Astrocyte of the cerebellum (primary cell): ENCODE measurements around the gene YJU2.
"Not testable (repeated sequence)": the region's sequence is repeated elsewhere in the genome, so short reads cannot be mapped to it uniquely, and the experiment has no call there.

ENCODE experiments used
- DNase-seq: peaks from one replicate; pipeline ENCODE4 v3.0.0-alpha.2; 2011; ENCODE audit warnings: low read depth
- H3K4me3 ChIP-seq: 2 replicates; pipeline ENCODE4 v1.5.1; 2011; ENCODE audit warnings: mild to moderate bottlenecking, low read depth, low read length, moderate library complexity
- CTCF ChIP-seq: IDR thresholded peaks from 2 replicates; pipeline ENCODE4 v1.5.1; 2012; ENCODE audit warnings: low read length, low read depth, moderate library complexity, mild to moderate bottlenecking; ENCODE audit errors: missing control alignments
- in situ Hi-C: cut with HindIII; loops from 2 replicates; pipeline ENCODE4 v1.10.0; 2017; ENCODE audit warnings: low sequenced_read_pairs

Gene YJU2

GRCh38 chr19:4278419-4279266 lies 31.8 kb downstream of the YJU2 start, which contains the start of gene SHD:
Gene SHD, plus strand, starts transcription at chr19:4279266. Its CDS starts 798 bp downstream, at chr19:4280064.
- in situ Hi-C loops, result no loop called here

GRCh38 chr19:4279267-4279529 lies 32.3 kb downstream of the YJU2 start:
- H3K4me3 ChIP-seq, result peak overlapping the region; percentile 23
- DNase-seq, result no peak
- in situ Hi-C loops, result no loop called here
- TF ChIP-seq CTCF, result no peak

More at GRCh38 chr19:4278419-4279266, 31.8 kb downstream of the YJU2 start, which contains the start of gene SHD:
- TF ChIP-seq CTCF, result no peak
- DNase-seq, result no peak
- peak within 1 kb of the TSS; percentile 23 for H3K4me3 ChIP-seq

GRCh38 chr19:4279530-4280422 lies 32.9 kb downstream of the YJU2 start:
- DNase-seq, result no peak
- peak overlapping the region; percentile 23 for H3K4me3 ChIP-seq
- no peak for TF ChIP-seq CTCF
- in situ Hi-C loops, result no loop called here

GRCh38 chr19:4284176-4284958 lies 37.5 kb downstream of the YJU2 start:
- in situ Hi-C loops, result no loop called here
- no peak for TF ChIP-seq CTCF
- no peak overlapping the region for H3K4me3 ChIP-seq
- DNase-seq, result no peak

GRCh38 chr19:4284974-4285373 lies 38.1 kb downstream of the YJU2 start:
- no peak overlapping the region for H3K4me3 ChIP-seq
- in situ Hi-C loops, result no loop called here
- DNase-seq, result no peak
- TF ChIP-seq CTCF, result no peak

GRCh38 chr19:4286141-4286540 lies 39.3 kb downstream of the YJU2 start:
- DNase-seq, in situ Hi-C loops, H3K4me3 ChIP-seq: not testable (repeated sequence)
